Measurements from ENCODE around the gene NOXO1. TPM values are rescaled to one million over a fixed set of nuclear protein-coding genes. Genes with fewer than 3 reads are reported as not detected.
A peak's percentile ranks its signal among the peaks of the same experiment; 100 is the strongest.

Gene NOXO1
- total and polyA plus RNA-seq, 7 experiments from 2014 or later: 0.17 to 1.3 (median 0.76) TPM

DNA sequence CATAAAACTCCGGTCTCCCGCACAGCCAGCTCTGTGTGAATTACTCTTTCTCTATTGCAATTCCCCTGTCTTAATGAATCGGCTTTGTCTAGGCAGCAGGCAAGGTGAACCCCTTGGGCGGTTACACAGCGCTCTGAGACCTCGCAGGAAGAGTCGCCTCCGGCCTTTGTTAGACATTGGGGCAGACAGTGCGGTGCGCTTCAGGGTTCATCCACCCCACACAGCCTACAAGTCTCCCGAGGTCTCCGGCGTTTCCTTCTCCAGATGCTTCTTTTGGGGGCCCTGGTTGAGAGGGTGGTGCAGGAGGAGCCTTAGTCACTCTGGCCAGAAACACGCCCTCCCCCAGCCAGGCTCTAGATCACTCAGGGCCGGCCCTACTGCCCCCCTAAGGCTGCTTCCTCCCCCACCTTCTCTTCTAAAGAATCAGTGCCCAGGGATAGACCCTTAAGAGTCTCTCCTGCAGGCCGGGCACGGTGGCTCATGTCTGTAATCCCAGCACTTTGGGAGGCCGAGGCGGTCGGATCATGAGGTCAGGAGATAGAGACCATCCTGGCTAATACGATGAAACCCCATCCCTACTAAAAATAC, 36.6 kb downstream of the NOXO1 start:
- H3K4me1 Mint-ChIP-seq: peaks cover 4 to 24% (median 9%) of the 10 kb centered on the region in 7 donors

DNA sequence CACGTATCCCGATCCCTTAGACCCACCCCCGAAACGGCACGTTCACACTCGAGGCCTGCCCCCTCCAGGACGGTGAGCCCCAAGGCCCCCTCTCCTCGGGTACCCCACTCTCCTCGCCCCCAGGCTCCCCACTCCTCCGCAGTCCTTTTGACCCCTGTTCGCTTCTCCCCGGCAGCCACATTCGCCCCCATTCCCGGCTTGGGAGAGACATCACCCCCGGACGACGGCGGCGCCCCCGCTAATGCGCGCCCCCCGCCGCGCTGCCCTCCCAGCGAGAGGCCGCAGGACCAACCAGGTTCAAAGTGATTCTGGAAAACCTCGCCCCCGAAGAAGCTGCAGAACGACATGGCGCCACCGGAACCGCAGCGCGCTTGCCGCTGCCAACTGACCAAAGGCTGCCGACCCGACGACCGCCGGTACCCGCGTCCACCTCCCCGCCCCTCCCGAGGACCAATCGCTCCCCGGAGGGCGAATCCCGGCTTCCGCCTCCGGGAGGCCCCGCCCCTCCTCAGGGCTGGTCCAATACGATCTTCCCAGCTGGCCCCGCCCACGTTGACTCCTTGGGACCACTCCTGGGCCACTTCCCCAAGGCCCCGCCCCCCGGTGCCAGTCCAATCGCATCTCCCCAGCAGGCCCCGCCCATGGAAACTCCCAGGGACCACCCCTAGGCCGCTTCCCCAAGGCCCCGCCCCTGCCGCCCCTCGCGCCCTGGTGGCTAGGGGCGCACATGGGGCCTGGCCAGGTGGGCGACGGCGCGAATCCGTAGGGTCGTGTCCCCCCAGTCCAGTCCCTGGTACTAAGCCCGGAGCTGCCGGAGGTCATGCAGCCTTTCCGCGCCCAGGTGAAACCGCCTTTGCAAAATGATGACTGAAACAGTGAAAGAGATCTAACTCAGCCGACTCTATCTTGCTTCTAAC, 38.2 kb downstream of the NOXO1 start, which contains the start of gene MSRB1:
MSRB1 (minus strand) TSS at position 390 of the 917 bp plus-strand sequence; CDS start at position 347, 43 bp downstream.
- DNase-seq: peak; percentile 97 to 100 (median 98)
- H3K4me1 ChIP-seq (ENCODE audit: control insufficient read depth in 2 of 2, insufficient read depth in 2 of 2, low read length in 2 of 2): peaks cover 6 to 7% of the 10 kb centered on the region in 2 donors
- peak within 1 kb of the TSS; percentile 76 for H3K27ac ChIP-seq (ENCODE audit: low read depth, low read length)
- Mint-ChIP-seq H3K27ac (peak within 1 kb of the TSS; percentile 41 to 90 (median 65)), H3K4me1 (peaks cover 4 to 24% (median 11%) of the 10 kb centered on the region in 7 donors), H3K36me3 (peaks cover 0 to 4% (median 0%) of the 10 kb centered on the region in 5 donors), H3K4me3 (peak within 1 kb of the TSS; percentile 74 to 90 (median 87)), H3K9me3 (no peaks in the 10 kb centered on the region), H3K27me3 (no peaks in the 10 kb centered on the region)
- POLR2A ChIA-PET: interaction anchor here (0.6 to 5.0 kb wide), 13 partner anchors 11 to 524 kb away, joined by 3 to 52 read pairs (median 4); partner anchors contain the start of genes NDUFB10, NUBP2, RPL3L and RPS2
- CTCF ChIA-PET: interaction anchor here (0.6 to 1.3 kb wide), 3 partner anchors 13 to 23 kb away, joined by 3 to 4 read pairs (median 3); partner anchors contain the start of gene RNF151
- peak; percentile 100 for ATAC-seq
- no peaks in the 10 kb centered on the region for H3K9me3 ChIP-seq (ENCODE audit: control insufficient read depth in 2 of 3, low read length in 3 of 3)
- H3K4me3 ChIP-seq (ENCODE audit: low read length): peak within 1 kb of the TSS; percentile 90
- H3K36me3 ChIP-seq (ENCODE audit: control insufficient read depth in 2 of 3, insufficient read depth in 3 of 3, low read length in 3 of 3): peaks cover 0 to 24% (median 4%) of the 10 kb centered on the region in 3 experiments
- intact Hi-C loops (cut with micrococcal nuclease): loop anchor here (1.0 to 10.0 kb wide), 12 partner anchors 14 to 636 kb away; partner anchors contain the start of genes NDUFB10 (in 2 of the 2), ATP6V0C (in 1 of the 2), CRAMP1 (in 1 of the 2) and IFT140 (in 1 of the 2)
- H3K27me3 ChIP-seq (ENCODE audit: control insufficient read depth in 2 of 2, insufficient read depth in 2 of 2, low read length in 2 of 2): no peaks in the 10 kb centered on the region

More for the DNA sequence above, 36.6 kb downstream of the NOXO1 start:
- intact Hi-C loops (cut with micrococcal nuclease): loop anchor here in 1 of 2 donors (5.0 to 10.0 kb wide), 5 partner anchors 240 to 637 kb away; partner anchors contain the start of genes CRAMP1, IFT140, MAPK8IP3 and TELO2
- Mint-ChIP-seq H3K9me3 (no peaks in the 10 kb centered on the region), H3K4me3 (peak overlapping the region; percentile 58 to 90 (median 78)), H3K36me3 (no peaks in the 10 kb centered on the region), H3K27me3 (no peaks in the 10 kb centered on the region), H3K27ac (peak overlapping the region in 3 of 9 donors; percentile 40 to 62 (median 41))
- ChIA-PET POLR2A (interaction anchor here (0.7 to 5.0 kb wide), 3 partner anchors 16 to 211 kb away, joined by 4 to 52 read pairs (median 7); partner anchors contain the start of genes RPS2 and TRAF7), CTCF (interaction anchor here (1.1 kb wide), 1 partner anchor 21 kb away, joined by 4 read pairs; the partner anchor contains the start of gene RNF151)
- no peaks in the 10 kb centered on the region for H3K9me3 ChIP-seq (ENCODE audit: control insufficient read depth in 2 of 3, low read length in 3 of 3)
- peaks cover 0 to 9% (median 0%) of the 10 kb centered on the region in 3 experiments for H3K36me3 ChIP-seq (ENCODE audit: control insufficient read depth in 2 of 3, insufficient read depth in 3 of 3, low read length in 3 of 3)
- no peak overlapping the region for H3K27ac ChIP-seq (ENCODE audit: low read depth, low read length)
- DNase-seq (no peak), ATAC-seq (no peak)
- no peaks in the 10 kb centered on the region for H3K27me3 ChIP-seq (ENCODE audit: control insufficient read depth in 2 of 2, insufficient read depth in 2 of 2, low read length in 2 of 2)
- H3K4me3 ChIP-seq (ENCODE audit: low read length): no peak overlapping the region
- H3K4me1 ChIP-seq (ENCODE audit: control insufficient read depth in 2 of 2, insufficient read depth in 2 of 2, low read length in 2 of 2): peaks cover 6 to 7% of the 10 kb centered on the region in 2 donors

DNA sequence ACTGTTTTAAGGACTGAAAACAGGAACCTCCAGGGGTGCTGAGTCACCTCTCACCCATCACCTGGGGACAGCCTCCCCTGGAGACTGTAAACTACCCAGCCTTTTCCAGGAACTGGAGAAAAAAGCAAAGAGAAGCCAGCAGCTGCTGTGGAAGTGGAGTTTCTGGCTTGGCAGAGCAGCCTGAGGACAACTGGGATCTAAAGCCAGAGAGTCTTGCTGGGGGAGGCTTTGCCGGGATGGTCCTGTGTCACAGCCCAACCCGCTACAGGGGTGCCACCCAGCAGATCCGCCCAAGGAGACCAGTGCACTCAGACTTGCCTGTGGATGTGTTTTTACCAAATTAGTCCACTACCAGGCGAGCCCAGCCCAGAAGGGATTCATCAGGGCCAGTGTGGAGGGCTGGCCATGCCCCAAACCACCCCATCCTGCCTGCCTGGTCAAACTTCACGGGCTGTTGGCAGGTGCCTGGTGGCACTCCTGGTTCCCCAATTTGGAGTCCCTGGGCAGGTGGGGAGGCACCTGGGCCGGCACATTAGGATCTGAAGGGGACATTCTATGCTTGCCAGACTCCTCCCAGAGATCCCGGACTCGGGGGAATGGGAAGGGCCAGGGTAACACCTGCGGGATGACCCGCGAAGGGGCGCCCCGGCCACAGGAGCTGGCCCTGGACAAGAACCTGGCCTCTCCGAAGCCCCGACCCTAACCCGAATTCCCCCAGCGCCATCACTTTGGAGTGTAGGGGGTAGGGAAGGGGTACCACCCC, 39.0 kb downstream of the NOXO1 start:
- H3K4me1 Mint-ChIP-seq: peaks cover 4 to 24% (median 11%) of the 10 kb centered on the region in 7 donors
- Histone ChIP-seq H3K27me3 (ENCODE audit: control insufficient read depth in 2 of 2, insufficient read depth in 2 of 2, low read length in 2 of 2) (no peaks in the 10 kb centered on the region), H3K4me1 (ENCODE audit: control insufficient read depth in 2 of 2, insufficient read depth in 2 of 2, low read length in 2 of 2) (peaks cover 6 to 7% of the 10 kb centered on the region in 2 donors), H3K36me3 (ENCODE audit: control insufficient read depth in 2 of 3, insufficient read depth in 3 of 3, low read length in 3 of 3) (peaks cover 0 to 28% (median 4%) of the 10 kb centered on the region in 3 experiments), H3K27ac (ENCODE audit: low read depth, low read length) (peak overlapping the region; percentile 73), H3K4me3 (ENCODE audit: low read length) (peak overlapping the region; percentile 90), H3K9me3 (ENCODE audit: control insufficient read depth in 2 of 3, low read length in 3 of 3) (no peaks in the 10 kb centered on the region)
- H3K27me3 Mint-ChIP-seq: no peaks in the 10 kb centered on the region
- H3K36me3 Mint-ChIP-seq: peaks cover 0 to 5% (median 0%) of the 10 kb centered on the region in 5 donors
- CTCF ChIA-PET: interaction anchor here (0.6 to 1.3 kb wide), 3 partner anchors 12 to 14 kb away, joined by 3 to 4 read pairs (median 3); no protein-coding TSS in a partner anchor
- peak overlapping the region; percentile 74 to 90 (median 87) for H3K4me3 Mint-ChIP-seq
- POLR2A ChIA-PET: interaction anchor here (1.0 to 5.0 kb wide), 5 partner anchors 12 to 160 kb away, joined by 3 to 52 read pairs (median 4); partner anchors contain the start of genes NUBP2, RPL3L, RPS2 and SPSB3
- no peaks in the 10 kb centered on the region for H3K9me3 Mint-ChIP-seq
- no peak for DNase-seq
- no peak for ATAC-seq
- intact Hi-C loops (cut with micrococcal nuclease): loop anchor here (2.0 to 10.0 kb wide), 6 partner anchors 159 to 635 kb away; partner anchors contain the start of genes CRAMP1 (in 1 of the 2), IFT140 (in 1 of the 2), MAPK8IP3 (in 1 of the 2) and NUBP2 (in 1 of the 2)
- H3K27ac Mint-ChIP-seq: peak overlapping the region in 2 of 9 donors; percentile 63 to 87

DNA sequence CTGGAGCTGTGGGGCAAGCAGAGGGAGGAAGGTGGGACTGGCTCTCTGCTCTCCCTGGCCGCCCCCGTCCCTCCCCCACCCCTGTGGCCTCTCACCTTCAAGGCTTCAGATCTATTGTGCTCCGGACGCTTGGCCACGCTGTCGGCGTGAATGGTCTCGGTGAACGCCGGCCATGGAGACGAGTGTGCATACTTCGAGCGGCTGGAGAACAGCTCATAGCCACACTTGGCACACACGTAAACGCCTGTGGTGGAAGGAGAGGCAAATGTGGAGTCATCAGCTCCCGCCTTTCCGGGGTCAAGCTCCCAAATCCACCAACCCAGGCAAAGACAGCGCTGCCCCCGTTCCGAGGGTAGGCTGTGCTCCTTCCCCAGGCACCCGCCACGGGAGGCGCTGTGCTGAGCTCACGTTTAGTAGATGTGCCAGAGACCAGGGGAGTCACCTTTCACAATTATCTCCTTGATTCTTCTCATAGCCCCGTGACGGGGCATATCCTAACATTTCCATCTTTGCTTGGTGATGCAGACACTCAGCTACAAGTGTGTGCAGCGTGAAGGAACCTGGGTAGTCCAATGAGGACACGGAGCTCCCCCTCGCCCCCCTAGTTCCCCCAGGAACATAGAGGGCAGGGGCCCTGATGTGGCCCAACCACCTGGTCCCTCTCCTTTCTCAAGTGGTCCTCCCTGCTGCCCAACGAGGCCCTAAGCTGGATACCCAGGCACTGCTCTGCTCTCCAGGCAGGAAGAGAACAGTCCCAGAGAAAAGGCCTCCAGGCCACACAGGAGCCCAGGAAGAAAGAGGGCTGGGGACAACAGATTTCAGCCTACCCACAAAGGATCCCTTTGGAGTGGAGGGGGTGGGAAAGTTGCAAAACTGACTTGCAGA, 39.9 kb downstream of the NOXO1 start:
- POLR2A ChIA-PET: interaction anchor here (1.0 to 5.0 kb wide), 3 partner anchors 12 to 159 kb away, joined by 3 to 52 read pairs (median 6); partner anchors contain the start of genes NUBP2, RPS2 and SPSB3
- Histone ChIP-seq H3K4me3 (ENCODE audit: low read length) (no peak overlapping the region), H3K27ac (ENCODE audit: low read depth, low read length) (no peak overlapping the region), H3K27me3 (ENCODE audit: control insufficient read depth in 2 of 2, insufficient read depth in 2 of 2, low read length in 2 of 2) (no peaks in the 10 kb centered on the region), H3K9me3 (ENCODE audit: control insufficient read depth in 2 of 3, low read length in 3 of 3) (no peaks in the 10 kb centered on the region), H3K4me1 (ENCODE audit: control insufficient read depth in 2 of 2, insufficient read depth in 2 of 2, low read length in 2 of 2) (peaks cover 6 to 7% of the 10 kb centered on the region in 2 donors), H3K36me3 (ENCODE audit: control insufficient read depth in 2 of 3, insufficient read depth in 3 of 3, low read length in 3 of 3) (peaks cover 0 to 28% (median 4%) of the 10 kb centered on the region in 3 experiments)
- Mint-ChIP-seq H3K36me3 (peaks cover 0 to 5% (median 0%) of the 10 kb centered on the region in 5 donors), H3K27ac (peak overlapping the region in 2 of 9 donors; percentile 5 to 63), H3K9me3 (no peaks in the 10 kb centered on the region), H3K4me1 (peaks cover 4 to 24% (median 11%) of the 10 kb centered on the region in 7 donors), H3K27me3 (no peaks in the 10 kb centered on the region), H3K4me3 (peak overlapping the region; percentile 74 to 90 (median 87))
- DNase-seq (no peak), ATAC-seq (no peak)
- CTCF ChIA-PET: interaction anchor here (0.5 to 1.3 kb wide), 2 partner anchors 12 to 236 kb away, joined by 4 to 7 read pairs; no protein-coding TSS in a partner anchor
- intact Hi-C loops (cut with micrococcal nuclease): loop anchor here (2.0 to 10.0 kb wide), 6 partner anchors 159 to 634 kb away; partner anchors contain the start of genes CRAMP1 (in 1 of the 2), IFT140 (in 1 of the 2), MAPK8IP3 (in 1 of the 2) and NUBP2 (in 1 of the 2)

All from naive thymus-derived CD4-positive, alpha-beta T cell (primary cell).